NT2/D1 (cell line): Measurements from ENCODE around the gene KLHL30.

Experiments used
- SUZ12 ChIP-seq: IDR thresholded peaks from 2 replicates; pipeline ENCODE4 v1.6.1; 2011; ENCODE audit not compliant: insufficient read length, insufficient read depth; ENCODE audit errors: extremely low read depth
- YY1 ChIP-seq: IDR thresholded peaks from 2 replicates; pipeline ENCODE4 v1.6.1; 2011; ENCODE audit not compliant: insufficient read length, insufficient read depth
- ZNF274 ChIP-seq: IDR thresholded peaks from 2 replicates; pipeline ENCODE4 v1.6.1; 2011; ENCODE audit warnings: mild to moderate bottlenecking, low read depth, low read length

GRCh38 chr2:238170386-238171071 is 32.1 kb downstream of the KLHL30 start:
- TF ChIP-seq SUZ12 = no peak
- no peak for TF ChIP-seq YY1
- TF ChIP-seq ZNF274 = no peak
